HEK293 (cell line): Measurements from ENCODE around the gene MCM5.
A peak's percentile ranks its signal among the peaks of the same experiment; 100 is the strongest.

Source experiments
- CTCF ChIA-PET: fragments of 350-600 bp; formaldehyde crosslinking; extraction: SDS; loops from one replicate; lab custom pipeline; 2021; ENCODE audit warnings: antibody characterized with exemption; lab: Yijun Ruan, JAX
- POLR2A ChIA-PET: fragments of 300-600 bp; formaldehyde crosslinking; extraction: SDS; loops from one replicate; lab custom pipeline; 2020; ENCODE audit warnings: antibody characterized with exemption, inconsistent platforms; lab: Yijun Ruan, JAX
- H3K27ac ChIP-seq: fragments of 200-500 bp; sonication (Bioruptor generic); 2 replicates; pipeline ENCODE4 v1.5.1; 2014; ENCODE audit warnings: low read depth, low read length, control low read depth, inconsistent platforms; ENCODE audit errors: extremely low read depth
- H3K36me3 ChIP-seq, 2 experiments: fragments of 200-500 bp in 1 of 2; sonication (Bioruptor generic) in 1 of 2; 1 replicate in 1 of 2; 2 replicates in 1 of 2; pipeline ENCODE4 v1.5.1; 2014 to 2017; ENCODE audit warnings: inconsistent platforms in 2 of 2, low read length in 2 of 2; ENCODE audit not compliant: control insufficient read depth in 2 of 2, insufficient read depth in 1 of 2
- H3K4me1 ChIP-seq: fragments of 200-500 bp; sonication (Bioruptor generic); 2 replicates; pipeline ENCODE4 v1.5.1; 2014; ENCODE audit warnings: mild to moderate bottlenecking, low read length, inconsistent platforms; ENCODE audit not compliant: control insufficient read depth, insufficient read depth
- H3K4me3 ChIP-seq: 2 replicates; pipeline ENCODE4 v1.5.1; 2011; ENCODE audit warnings: low read depth, mild to moderate bottlenecking, control low read depth, low read length, moderate library complexity
- H3K9me3 ChIP-seq: fragments of 200-500 bp; sonication (Bioruptor generic); 2 replicates; pipeline ENCODE4 v1.5.1; 2014; ENCODE audit warnings: low read depth, low read length, inconsistent platforms; ENCODE audit not compliant: control insufficient read depth, insufficient read depth
- EGR2 ChIP-seq: fragments of 450-650 bp; formaldehyde crosslinking; IDR thresholded peaks from 2 replicates; pipeline ENCODE4 v1.5.1; 2016; ENCODE audit warnings: low read depth, missing biosample characterization, missing genetic modification characterization
- GLI2 ChIP-seq: fragments of 450-650 bp; formaldehyde crosslinking; IDR thresholded peaks from 2 replicates; pipeline ENCODE4; 2017; ENCODE audit warnings: missing biosample characterization, missing genetic modification characterization, low read depth, borderline replicate concordance
- KLF7 ChIP-seq: fragments of 450-650 bp; formaldehyde crosslinking; IDR thresholded peaks from 2 replicates; pipeline ENCODE4 v1.5.1; 2016; ENCODE audit warnings: missing biosample characterization, missing genetic modification characterization, borderline replicate concordance
- SCRT1 ChIP-seq: fragments of 450-650 bp; formaldehyde crosslinking; IDR thresholded peaks from 2 replicates; pipeline ENCODE4 v1.5.1; 2016; ENCODE audit warnings: missing biosample characterization, missing genetic modification characterization, borderline replicate concordance
- SCRT2 ChIP-seq: fragments of 450-650 bp; formaldehyde crosslinking; IDR thresholded peaks from 2 replicates; pipeline ENCODE4 v1.5.1; 2016; ENCODE audit warnings: missing biosample characterization, missing genetic modification characterization
- TCF7L2 ChIP-seq: IDR thresholded peaks from 2 replicates; pipeline ENCODE4 v1.6.1; 2011; ENCODE audit warnings: low read depth, mild to moderate bottlenecking, inconsistent platforms, low read length, moderate library complexity, borderline replicate concordance
- ZBTB20 ChIP-seq: fragments of 450-650 bp; formaldehyde crosslinking; IDR thresholded peaks from 2 replicates; pipeline ENCODE4 v1.5.1; 2016; ENCODE audit warnings: missing biosample characterization, missing genetic modification characterization
- ZFHX2 ChIP-seq: fragments of 450-650 bp; formaldehyde crosslinking; conservative IDR thresholded peaks from 2 replicates; pipeline ENCODE4 v1.5.1; 2016; ENCODE audit warnings: missing biosample characterization, missing genetic modification characterization
- ZFP3 ChIP-seq: fragments of 450-650 bp; formaldehyde crosslinking; IDR thresholded peaks from 2 replicates; pipeline ENCODE4 v1.5.1; 2016; ENCODE audit warnings: low read depth, missing biosample characterization, missing genetic modification characterization
- ZNF121 ChIP-seq: fragments of 450-650 bp; formaldehyde crosslinking; IDR thresholded peaks from 2 replicates; pipeline ENCODE4 v1.5.1; 2016; ENCODE audit warnings: missing biosample characterization, missing genetic modification characterization
- ZNF184 ChIP-seq: fragments of 450-650 bp; IDR thresholded peaks from 2 replicates; pipeline ENCODE4 v1.5.1; 2018; ENCODE audit warnings: missing biosample characterization, mild to moderate bottlenecking, missing genetic modification characterization
- ZNF211 ChIP-seq: fragments of 450-650 bp; formaldehyde crosslinking; IDR thresholded peaks from 2 replicates; pipeline ENCODE4 v1.5.1; 2016; ENCODE audit warnings: low read depth, missing biosample characterization, missing genetic modification characterization
- ZNF335 ChIP-seq: fragments of 450-650 bp; formaldehyde crosslinking; conservative IDR thresholded peaks from 2 replicates; pipeline ENCODE4 v1.5.1; 2016; ENCODE audit warnings: missing biosample characterization, missing genetic modification characterization
- ZNF350 ChIP-seq: fragments of 450-650 bp; formaldehyde crosslinking; IDR thresholded peaks from 2 replicates; pipeline ENCODE4 v1.5.0; 2017; ENCODE audit warnings: missing biosample characterization, mild to moderate bottlenecking, missing genetic modification characterization
- ZNF394 ChIP-seq: fragments of 450-650 bp; formaldehyde crosslinking; IDR thresholded peaks from 2 replicates; pipeline ENCODE4 v1.5.1; 2016; ENCODE audit warnings: missing biosample characterization, missing genetic modification characterization, mild to moderate bottlenecking, moderate library complexity, borderline replicate concordance
- ZNF549 ChIP-seq: fragments of 450-650 bp; IDR thresholded peaks from 2 replicates; pipeline ENCODE4 v1.5.1; 2018; ENCODE audit warnings: missing biosample characterization, missing genetic modification characterization, mild to moderate bottlenecking, inconsistent platforms, moderate library complexity
- ZNF600 ChIP-seq: fragments of 450-650 bp; formaldehyde crosslinking; IDR thresholded peaks from 2 replicates; pipeline ENCODE4 v1.5.1; 2016; ENCODE audit warnings: missing biosample characterization, missing genetic modification characterization
- ZNF610 ChIP-seq: fragments of 450-650 bp; formaldehyde crosslinking; IDR thresholded peaks from 2 replicates; pipeline ENCODE4 v1.5.1; 2016; ENCODE audit warnings: missing biosample characterization, missing genetic modification characterization, borderline replicate concordance
- ZNF629 ChIP-seq: fragments of 450-650 bp; formaldehyde crosslinking; IDR thresholded peaks from 2 replicates; pipeline ENCODE4 v1.5.1; 2017; ENCODE audit warnings: missing biosample characterization, missing genetic modification characterization
- ZNF677 ChIP-seq: fragments of 450-650 bp; IDR thresholded peaks from 2 replicates; pipeline ENCODE4 v1.5.0; 2018; ENCODE audit warnings: missing biosample characterization, mild to moderate bottlenecking, missing genetic modification characterization, moderate library complexity
- TF ChIP-seq, protein P1 (sequence below): fragments of 450-650 bp; formaldehyde crosslinking; IDR thresholded peaks from 2 replicates; pipeline ENCODE4 v1.5.1; 2016; ENCODE audit warnings: missing biosample characterization, missing genetic modification characterization
- TF ChIP-seq, protein P2 (sequence below): fragments of 450-650 bp; formaldehyde crosslinking; IDR thresholded peaks from 2 replicates; pipeline ENCODE4 v1.5.1; 2016; ENCODE audit warnings: missing biosample characterization, missing genetic modification characterization
- TF ChIP-seq, protein P3 (sequence below): fragments of 450-650 bp; formaldehyde crosslinking; IDR thresholded peaks from 2 replicates; pipeline ENCODE4 v1.5.1; 2017; ENCODE audit warnings: missing biosample characterization, missing genetic modification characterization

The MCM5 gene

GRCh38 chr22:35455529-35455928, 55.6 kb downstream of the MCM5 start:
- no peaks in the 10 kb centered on the region for H3K9me3 ChIP-seq
- POLR2A ChIA-PET: interaction anchor here (0.6 kb wide), 1 partner anchor 11 kb away, joined by 5 read pairs; no protein-coding TSS in a partner anchor
- TF ChIP-seq ZNF610 (tag by site-specific recombination): no peak
- TF ChIP-seq GLI2 (tag by site-specific recombination): no peak
- TF ChIP-seq ZNF394 (tag by site-specific recombination): no peak
- no peak for TF ChIP-seq ZNF549 (tag by site-specific recombination)
- TF ChIP-seq ZNF335 (tag by site-specific recombination): no peak
- no peak for TF ChIP-seq ZBTB20 (tag by site-specific recombination)
- no peak for TF ChIP-seq ZNF184 (tag by site-specific recombination)
- no peak for TF ChIP-seq SCRT1 (tag by site-specific recombination)
- no peak for TF ChIP-seq ZFP3 (tag by site-specific recombination)
- H3K27ac ChIP-seq: no peak overlapping the region
- peaks cover 0 to 12% of the 10 kb centered on the region in 2 experiments; a peak in 1 of 3 replicates for H3K36me3 ChIP-seq
- no peaks in the 10 kb centered on the region for H3K4me1 ChIP-seq
- no peak overlapping the region for H3K4me3 ChIP-seq
- CTCF ChIA-PET: interaction anchor here (0.6 to 1.0 kb wide), 2 partner anchors 10 to 15 kb away, joined by 3 to 4 read pairs; no protein-coding TSS in a partner anchor

DNA sequence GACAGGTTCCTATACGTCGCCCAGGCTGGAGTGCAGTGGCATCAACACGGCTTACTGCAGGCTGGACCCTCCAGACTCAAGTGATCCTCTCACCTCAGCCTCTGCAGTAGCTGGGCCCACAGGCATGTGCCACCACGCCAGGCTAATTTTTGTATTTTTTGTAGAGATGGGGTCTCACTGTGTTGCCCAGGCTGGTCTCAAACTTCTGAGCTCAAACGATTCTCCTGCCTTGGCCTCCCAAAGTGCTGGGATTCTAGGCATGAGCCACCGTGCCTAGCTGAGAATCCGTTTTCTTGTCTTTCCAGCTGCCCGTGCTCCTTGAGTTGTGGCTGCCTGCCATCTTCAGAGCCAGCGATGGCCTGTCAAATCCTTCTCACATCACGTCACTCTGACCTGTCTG, 56.8 kb downstream of the MCM5 start:
- POLR2A ChIA-PET: no interaction called here
- Histone ChIP-seq H3K36me3 (peaks cover 0 to 3% of the 10 kb centered on the region in 2 experiments; a peak in 1 of 3 replicates), H3K27ac (no peak overlapping the region), H3K9me3 (no peaks in the 10 kb centered on the region), H3K4me3 (no peak overlapping the region), H3K4me1 (no peaks in the 10 kb centered on the region)
- no peak for TF ChIP-seq TCF7L2
- peak; percentile 92 for TF ChIP-seq ZNF121 (tag by site-specific recombination)
- CTCF ChIA-PET: interaction anchor here (0.6 to 0.8 kb wide), 3 partner anchors 12 to 322 kb away, joined by 3 read pairs; no protein-coding TSS in a partner anchor

GRCh38 chr22:35457729-35458546, 58.0 kb downstream of the MCM5 start:
- Histone ChIP-seq H3K36me3 (peaks cover 0 to 3% of the 10 kb centered on the region in 2 experiments; a peak in 1 of 3 replicates), H3K4me3 (no peak overlapping the region), H3K9me3 (no peaks in the 10 kb centered on the region), H3K27ac (no peak overlapping the region), H3K4me1 (no peaks in the 10 kb centered on the region)
- CTCF ChIA-PET: interaction anchor here (0.8 kb wide), 1 partner anchor 28 kb away, joined by 3 read pairs; no protein-coding TSS in a partner anchor
- POLR2A ChIA-PET: interaction anchor here (0.6 kb wide), 1 partner anchor 19 kb away, joined by 4 read pairs; no protein-coding TSS in a partner anchor
- TF ChIP-seq KLF7 (tag by site-specific recombination) (no peak), ZNF184 (tag by site-specific recombination) (no peak), ZFHX2 (tag by site-specific recombination) (peak; percentile 89), ZNF677 (tag by site-specific recombination) (no peak), ZNF211 (tag by site-specific recombination) (no peak), ZNF600 (peak; percentile 63; the same call in 1 of the 2 replicates), EGR2 (tag by site-specific recombination) (peak; percentile 91), ZNF350 (tag by site-specific recombination) (no peak), SCRT2 (tag by site-specific recombination) (no peak), ZNF629 (tag by site-specific recombination) (no peak)
- TF ChIP-seq, protein P1, sequence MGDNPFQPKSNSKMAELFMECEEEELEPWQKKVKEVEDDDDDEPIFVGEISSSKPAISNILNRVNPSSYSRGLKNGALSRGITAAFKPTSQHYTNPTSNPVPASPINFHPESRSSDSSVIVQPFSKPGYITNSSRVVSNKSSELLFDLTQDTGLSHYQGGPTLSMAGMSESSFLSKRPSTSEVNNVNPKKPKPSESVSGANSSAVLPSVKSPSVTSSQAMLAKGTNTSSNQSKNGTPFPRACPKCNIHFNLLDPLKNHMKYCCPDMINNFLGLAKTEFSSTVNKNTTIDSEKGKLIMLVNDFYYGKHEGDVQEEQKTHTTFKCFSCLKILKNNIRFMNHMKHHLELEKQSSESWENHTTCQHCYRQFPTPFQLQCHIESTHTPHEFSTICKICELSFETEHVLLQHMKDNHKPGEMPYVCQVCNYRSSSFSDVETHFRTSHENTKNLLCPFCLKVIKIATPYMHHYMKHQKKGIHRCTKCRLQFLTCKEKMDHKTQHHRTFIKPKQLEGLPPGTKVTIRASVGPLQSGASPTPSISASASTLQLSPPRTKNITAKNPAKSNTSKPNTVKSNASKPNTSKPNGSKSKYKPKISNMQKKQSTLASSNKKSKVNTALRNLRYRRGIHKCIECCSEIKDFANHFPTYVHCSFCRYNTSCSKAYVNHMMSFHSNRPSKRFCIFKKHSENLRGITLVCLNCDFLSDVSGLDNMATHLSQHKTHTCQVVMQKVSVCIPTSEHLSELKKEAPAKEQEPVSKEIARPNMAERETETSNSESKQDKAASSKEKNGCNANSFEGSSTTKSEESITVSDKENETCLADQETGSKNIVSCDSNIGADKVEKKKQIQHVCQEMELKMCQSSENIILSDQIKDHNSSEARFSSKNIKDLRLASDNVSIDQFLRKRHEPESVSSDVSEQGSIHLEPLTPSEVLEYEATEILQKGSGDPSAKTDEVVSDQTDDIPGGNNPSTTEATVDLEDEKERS: no peak
- TF ChIP-seq, protein P2, sequence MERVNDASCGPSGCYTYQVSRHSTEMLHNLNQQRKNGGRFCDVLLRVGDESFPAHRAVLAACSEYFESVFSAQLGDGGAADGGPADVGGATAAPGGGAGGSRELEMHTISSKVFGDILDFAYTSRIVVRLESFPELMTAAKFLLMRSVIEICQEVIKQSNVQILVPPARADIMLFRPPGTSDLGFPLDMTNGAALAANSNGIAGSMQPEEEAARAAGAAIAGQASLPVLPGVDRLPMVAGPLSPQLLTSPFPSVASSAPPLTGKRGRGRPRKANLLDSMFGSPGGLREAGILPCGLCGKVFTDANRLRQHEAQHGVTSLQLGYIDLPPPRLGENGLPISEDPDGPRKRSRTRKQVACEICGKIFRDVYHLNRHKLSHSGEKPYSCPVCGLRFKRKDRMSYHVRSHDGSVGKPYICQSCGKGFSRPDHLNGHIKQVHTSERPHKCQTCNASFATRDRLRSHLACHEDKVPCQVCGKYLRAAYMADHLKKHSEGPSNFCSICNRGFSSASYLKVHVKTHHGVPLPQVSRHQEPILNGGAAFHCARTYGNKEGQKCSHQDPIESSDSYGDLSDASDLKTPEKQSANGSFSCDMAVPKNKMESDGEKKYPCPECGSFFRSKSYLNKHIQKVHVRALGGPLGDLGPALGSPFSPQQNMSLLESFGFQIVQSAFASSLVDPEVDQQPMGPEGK (tag by site-specific recombination): peak; percentile 41; the same call in 1 of the 2 replicates
- TF ChIP-seq, protein P3, sequence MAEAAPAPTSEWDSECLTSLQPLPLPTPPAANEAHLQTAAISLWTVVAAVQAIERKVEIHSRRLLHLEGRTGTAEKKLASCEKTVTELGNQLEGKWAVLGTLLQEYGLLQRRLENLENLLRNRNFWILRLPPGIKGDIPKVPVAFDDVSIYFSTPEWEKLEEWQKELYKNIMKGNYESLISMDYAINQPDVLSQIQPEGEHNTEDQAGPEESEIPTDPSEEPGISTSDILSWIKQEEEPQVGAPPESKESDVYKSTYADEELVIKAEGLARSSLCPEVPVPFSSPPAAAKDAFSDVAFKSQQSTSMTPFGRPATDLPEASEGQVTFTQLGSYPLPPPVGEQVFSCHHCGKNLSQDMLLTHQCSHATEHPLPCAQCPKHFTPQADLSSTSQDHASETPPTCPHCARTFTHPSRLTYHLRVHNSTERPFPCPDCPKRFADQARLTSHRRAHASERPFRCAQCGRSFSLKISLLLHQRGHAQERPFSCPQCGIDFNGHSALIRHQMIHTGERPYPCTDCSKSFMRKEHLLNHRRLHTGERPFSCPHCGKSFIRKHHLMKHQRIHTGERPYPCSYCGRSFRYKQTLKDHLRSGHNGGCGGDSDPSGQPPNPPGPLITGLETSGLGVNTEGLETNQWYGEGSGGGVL: peak; percentile 80
